ENCODE results near the gene UNC5C.

Gene UNC5C

DNA sequence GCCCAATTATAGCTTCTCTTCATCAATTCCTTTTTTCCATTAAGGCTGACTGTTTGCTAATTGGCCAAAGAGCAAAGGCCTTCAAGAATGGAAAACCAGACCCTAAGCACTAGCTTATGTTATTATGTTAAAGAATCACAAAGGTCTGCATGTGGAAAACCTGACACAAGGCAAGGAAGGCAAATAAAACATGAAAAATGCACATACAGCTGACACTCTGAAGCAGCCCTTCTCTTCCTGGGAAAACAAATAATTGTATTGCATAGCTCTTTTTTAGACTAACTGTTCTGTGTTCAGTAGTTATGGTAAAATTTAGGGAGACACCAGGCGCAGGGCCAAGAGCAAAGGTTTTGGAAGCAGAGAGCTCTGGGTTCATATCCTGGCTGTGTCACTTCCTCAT, 223.1 kb downstream of the UNC5C start:
- no peak for DNase-seq

DNA sequence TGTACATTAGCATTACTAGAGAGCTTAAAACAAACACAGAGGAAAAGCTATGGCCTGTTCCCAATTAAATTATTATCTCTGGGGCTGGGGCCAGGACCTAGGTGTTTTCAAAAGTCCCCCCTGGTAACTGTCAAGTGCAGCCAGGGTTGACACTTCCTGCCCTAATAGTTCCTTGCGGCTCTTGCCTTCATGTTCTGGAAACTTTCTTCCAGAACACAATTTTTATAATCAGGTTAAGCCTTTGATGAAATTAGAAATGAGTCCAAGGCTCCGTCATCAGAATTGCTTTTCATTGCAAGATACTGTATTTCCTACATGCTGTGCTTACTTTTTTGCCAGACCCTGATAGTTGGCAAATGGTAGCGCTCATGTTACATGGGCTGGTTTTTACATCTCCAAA, 229.6 kb downstream of the UNC5C start:
- no peak for DNase-seq

DNA sequence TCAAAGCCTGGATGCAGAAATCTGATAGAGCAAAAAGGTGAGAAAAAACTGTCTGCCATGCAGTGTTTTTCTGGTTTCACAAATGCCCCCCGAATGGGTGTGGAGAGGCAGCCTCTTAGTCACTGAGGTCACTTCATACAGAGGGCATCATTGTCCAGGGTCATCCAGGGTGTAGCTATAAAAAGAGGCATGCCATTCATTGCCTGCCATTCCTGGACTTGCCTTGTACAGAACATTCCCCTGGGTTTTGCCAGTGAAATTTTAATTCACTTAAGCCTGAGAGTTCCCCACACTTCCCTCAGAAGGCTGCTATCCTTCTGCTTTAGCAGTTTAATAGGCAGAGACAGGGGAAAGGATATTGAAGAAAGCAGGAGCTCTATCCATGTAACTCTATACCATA, 230.3 kb downstream of the UNC5C start:
- DNase-seq: no peak

DNA sequence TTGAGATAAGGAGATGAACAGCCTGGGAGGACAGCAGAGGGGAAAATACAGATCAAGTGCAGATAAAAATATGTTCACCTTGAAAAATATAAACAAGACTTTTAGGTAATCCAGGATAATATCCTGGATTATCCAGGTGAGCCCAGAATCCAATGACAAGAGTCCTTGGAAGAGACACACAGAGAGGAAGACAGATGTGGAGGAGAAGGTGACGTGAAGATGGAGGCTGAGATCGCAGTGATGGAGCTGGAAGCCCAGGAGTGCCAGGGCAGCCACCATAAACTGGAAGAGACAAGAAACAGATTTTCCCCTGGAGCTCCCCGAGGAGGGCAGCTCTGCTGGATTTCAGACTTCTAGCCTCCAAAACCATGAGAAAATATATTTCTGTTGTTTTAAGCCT, 230.7 kb downstream of the UNC5C start:
- DNase-seq: no peak

DNA sequence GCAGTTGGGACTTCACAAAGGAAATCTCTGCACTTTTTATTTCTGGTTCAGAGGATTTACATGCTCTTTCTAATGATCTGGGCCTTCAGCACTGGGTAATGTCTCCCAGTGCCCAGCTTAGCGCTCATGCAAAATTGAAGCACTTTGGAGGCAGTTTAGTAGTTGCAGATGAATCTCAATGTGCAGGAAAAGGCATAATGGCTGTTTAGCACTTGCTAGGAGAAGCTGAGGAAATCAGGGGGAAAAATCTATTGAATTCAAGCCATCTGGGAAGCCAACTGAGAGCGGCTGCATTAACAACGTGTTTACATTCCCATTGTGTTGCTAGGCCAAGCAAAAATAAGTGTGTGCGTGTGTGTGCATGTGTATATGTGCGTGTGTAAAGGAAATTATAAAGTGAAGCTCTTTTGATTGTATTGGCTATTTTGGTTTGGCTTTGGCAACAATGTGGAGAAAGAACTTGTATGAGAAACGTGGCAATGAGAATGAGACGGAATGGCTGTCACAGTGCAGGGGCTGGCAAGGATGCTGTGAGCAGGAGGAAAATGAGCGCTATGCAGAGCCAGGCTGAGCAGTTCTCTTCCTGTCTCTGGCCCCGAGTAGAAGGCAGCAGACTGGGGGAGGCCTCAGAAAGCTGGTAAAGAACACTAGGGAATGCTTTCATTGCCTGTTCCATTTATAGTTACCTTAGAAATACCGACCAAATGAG, 231.5 kb downstream of the UNC5C start:
- DNase-seq: peak in 1 of 14 donors; percentile 12

DNA sequence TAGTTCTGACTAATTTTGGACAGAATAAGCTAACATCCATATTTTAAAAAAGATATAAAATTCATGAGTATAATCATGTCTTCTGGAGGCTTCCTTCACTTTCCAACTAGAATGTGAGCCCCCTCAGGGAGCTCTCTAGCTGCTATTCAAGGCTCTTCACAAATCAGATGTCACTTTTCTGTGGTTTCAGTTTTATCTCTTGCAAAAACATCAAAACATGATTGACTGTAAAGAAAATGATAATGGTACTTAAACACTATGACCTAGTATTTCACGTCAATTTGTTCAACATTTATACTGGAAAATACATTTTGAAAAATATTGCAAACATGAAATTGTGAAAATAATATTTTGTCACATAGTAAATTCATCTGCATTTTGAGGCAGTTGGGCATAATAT, 234.2 kb downstream of the UNC5C start:
- no peak for DNase-seq

DNA sequence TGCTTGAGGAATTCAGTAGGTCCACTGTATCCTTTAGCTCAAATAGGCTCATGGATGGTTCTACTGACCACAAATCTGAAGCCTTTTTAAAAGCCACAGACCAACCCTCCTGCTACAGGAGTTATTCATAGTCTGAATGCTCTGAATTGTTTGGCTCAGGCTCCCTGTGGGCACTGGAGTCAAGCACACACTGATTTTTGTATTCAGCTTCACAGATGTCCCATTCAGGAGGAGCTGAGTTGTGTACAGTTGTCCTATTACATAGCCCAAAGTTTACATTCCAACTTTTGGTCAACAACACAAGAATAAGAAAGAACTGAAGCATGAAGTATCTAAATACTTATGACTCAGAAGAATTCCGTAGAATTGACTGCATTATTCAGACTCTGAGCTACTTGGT, 243.9 kb downstream of the UNC5C start:
- DNase-seq: peak in 1 of 14 donors; percentile 6

DNA sequence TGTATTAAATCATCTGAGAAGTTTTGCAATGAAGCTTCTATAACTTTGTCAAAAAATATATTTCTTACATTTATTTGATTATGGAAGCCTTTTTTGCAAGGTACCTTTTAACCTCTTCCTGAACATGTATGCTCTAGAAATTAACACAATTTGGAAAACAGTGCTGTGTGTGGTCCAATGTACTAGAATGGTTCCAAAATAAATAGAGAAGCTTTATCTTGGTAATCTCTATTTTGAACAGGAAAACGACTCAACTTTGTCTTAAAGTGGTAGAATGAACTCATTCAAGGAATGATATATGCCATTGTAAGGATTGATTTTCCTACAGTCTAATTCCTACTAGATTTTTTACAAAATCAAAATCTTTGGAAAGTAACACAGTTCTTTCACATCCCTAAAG, 248.5 kb downstream of the UNC5C start:
- DNase-seq: no peak

DNA sequence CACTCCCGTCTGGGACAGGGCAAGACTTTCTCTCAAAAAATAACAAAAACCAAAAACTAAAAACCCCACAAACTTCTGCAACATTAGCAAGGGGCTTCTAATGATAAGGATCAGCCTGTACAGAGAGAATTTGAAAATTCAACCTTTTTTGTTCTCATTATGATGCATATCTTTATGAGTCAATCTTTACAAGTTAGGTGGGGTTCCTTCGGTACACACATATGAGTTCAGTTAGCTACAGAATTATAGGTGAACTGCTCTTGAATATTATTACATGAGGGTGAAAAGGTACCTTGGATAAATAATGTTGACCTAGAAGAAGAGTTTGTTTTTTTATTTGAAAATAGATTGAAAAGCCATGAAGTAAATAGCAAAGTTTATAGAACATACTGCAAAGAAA, 252.7 kb downstream of the UNC5C start:
- DNase-seq: no peak

DNA sequence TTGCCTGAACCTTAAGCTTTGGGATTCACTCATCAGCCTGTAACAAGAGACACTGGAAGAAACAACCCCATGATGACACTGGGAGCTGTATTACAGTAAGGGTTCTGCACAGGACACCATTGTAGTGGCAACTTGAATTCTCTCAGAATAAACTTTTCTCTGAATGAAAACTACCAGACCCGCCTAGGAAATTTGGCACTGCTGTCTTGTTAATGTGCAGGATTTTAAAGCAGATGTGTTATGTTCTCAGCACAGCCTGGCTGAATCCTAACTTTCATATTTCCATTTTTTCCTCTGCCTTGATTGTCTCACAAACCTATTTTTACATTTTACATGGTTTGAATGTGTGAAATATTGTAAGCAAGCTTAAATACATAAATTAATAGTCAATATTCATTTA, 253.6 kb downstream of the UNC5C start:
- DNase-seq: no peak

DNA sequence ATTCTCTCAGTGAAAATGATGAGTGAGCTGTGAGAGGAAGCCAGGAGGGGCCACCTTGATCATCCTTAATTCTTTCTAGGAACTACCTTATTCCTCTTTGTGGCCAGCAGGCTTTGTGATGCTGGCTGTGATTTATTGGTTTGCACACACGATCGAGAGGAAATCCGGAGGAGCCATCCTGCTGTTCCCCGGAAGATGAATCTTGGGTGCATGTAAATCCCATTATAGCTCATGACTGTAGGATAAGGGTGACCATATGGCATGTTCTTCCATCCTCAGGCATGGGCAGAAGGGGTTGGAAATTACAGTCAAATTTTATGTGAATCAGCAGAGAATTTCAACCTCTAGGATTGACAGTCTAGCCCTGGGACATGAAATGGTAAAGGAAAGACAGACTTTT, 254.5 kb downstream of the UNC5C start:
- no peak for DNase-seq

DNA sequence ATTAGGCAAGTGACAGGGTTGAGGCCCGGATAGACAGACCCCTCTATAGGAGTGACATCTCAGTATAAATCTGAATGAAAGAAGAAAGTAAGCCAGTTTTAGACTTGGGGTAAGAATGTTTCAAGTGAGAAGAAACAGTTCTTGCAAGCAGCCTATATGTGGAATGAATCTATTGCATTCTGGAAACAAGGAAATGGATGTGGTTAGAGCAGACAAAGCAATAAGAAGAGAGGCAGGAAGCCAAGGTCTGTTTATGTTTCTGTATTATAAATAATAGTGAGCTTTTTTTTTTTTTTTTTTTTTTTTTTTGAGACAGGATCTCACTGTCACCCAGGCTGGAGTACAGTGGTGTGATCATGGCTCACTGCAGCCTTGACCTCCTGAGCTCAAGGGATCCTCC, 255.8 kb downstream of the UNC5C start:
- DNase-seq: no peak

DNA sequence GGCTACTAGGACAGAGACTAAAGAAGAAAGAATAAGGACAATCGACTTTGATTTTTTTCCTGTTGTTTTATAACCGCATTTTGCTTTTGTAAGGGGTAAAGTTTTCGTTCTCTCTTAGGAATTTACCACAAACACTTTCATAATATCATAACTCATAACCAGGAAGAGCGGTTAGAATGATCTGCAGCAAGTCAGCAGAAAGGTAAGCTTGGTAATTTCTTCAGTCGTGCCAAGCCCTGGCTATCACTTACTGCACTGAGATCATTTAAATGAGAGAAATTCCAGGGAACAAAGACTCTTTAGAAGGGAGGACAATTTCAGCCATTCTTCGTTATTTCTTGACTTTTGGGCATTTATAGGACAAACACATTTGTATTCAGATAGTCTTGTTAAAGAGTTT, 258.1 kb downstream of the UNC5C start:
- no peak for DNase-seq

DNA sequence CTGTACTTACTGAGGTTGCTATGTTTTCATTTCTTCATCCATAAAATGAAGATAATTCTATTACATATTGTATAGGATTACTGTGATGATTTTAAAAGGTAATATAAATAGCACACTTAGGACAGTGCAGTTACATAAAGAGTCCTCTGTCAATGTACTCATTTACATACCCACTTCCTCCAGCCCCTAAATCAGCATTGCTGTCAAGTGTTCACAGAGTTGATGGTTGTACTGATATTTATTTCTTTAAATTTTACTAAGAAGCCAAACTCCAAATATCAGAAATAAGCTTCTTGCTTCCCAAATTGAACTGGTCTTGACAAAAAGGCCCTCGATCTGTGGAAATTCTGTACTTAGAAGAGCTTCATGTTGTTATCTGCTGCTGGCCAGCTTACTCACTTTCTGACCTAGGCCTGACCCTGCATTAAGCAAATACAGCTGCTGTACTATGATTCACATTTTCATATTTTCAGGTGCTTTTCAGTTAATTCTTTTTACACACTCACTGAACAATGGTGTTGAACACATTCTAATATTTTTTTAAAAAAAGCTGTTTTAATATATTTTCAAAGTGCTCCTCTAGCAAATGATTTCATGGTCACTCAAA, 259.6 kb downstream of the UNC5C start:
- no peak for DNase-seq

DNA sequence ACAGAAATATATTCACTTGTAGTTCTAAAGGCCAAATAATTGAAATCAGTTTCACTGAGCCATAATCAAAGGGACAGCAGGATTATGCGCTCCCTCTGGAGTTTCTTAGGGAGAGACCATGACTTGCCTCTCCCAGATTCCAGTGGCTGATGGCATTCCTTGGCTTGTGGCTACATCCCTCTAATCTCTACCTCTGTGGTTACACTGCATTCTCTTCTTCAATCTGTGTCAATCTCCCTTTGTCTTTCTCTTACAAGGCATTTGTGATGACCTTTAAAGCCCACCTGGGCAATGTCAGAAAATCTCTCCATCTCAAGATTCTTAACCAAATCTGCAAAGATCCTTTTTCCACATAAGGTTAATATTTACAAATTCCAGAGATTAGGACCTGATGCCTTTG, 260.2 kb downstream of the UNC5C start:
- no peak for DNase-seq

DNA sequence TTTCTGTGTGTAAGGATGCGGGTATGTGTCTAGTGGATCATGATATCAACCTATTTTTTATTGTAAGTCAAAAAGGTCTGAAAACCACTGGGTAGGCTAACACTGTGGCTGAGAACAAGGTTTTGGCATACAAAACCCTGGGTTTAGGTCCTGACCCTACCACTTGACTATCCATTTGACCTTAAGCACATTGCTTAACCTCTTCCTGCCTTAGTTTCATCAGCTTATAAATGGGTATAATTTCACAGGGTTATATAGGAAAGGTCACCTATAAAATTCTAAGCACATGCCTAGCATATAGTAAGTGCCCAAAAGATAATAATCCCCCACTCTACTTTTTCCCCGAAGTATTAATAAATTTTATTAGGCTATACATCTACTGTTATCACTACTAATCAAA, 263.0 kb downstream of the UNC5C start:
- no peak for DNase-seq

DNA sequence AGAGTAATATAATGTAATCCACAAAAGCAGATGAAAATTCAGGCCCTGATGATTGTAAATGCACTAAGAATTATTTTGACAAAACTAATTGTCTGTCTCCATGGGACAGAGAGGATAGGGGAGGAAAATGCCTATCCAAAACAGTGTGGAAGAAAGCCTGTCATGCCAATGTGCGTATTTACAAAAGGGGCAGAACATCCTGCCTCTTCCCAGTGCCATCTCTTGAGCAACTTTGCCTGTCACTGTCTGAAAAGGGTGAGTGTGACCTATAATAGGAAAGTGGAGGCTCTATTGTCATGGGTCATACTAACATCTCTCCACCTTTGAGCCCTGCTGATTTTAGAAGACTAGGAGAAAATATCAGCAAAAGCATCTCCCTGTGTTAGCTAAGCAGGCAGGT, 264.1 kb downstream of the UNC5C start:
- DNase-seq: no peak

DNA sequence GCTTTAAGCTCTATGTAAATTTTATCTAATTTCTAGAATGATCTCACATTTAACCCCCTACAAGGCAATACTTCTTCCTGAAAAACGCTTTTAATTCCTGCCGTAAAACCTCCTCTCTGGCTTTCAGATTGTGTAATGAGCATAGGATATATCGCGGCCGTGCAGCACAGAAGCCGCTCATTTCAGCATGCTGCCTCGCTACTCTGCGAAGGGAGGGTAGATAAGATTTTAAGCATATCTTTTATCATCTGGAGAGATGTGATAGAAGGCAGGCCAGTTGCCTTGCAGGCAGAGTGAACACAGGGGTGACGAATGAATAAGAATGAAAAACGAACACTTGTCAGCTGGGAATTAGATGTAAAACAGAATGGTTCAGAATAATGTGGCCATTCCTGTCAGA, 265.5 kb downstream of the UNC5C start:
- DNase-seq: no peak

DNA sequence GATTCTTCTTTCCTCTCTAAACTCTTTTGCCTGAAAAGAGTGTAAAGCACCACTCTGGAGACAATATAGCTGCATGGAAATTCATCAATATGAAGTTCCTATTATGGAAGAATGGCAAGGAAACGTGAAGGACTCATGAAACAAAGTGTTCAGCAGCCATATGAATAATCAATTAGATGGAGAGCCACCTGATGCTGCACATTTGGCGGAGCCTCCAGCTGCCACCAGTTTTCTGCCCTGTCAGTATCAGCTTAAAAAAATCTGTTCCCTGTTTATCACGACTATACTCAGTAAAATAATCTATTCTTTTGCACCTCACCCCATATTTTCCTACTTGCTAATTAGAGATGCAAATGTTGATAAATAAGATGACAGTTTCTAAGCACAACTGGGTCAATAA, 276.0 kb downstream of the UNC5C start:
- no peak for DNase-seq

DNA sequence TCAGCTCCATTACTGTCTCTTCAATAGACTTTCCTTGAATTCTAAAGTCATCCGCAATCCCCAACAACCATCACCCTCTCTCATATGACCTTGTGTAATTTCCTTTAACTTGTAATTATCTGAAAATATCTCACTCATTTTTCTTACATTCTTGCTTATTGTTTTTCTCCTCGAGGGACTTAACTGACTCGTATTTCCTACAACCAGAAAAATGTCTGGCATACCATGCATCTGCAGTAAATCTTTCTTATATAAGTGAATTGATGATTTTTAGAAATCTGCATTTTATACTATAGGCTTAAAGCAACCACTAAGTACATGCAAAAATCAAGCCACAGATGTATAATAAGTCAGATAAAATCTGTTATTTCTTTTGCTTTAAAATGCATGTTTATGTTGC, 276.7 kb downstream of the UNC5C start:
- no peak for DNase-seq

DNA sequence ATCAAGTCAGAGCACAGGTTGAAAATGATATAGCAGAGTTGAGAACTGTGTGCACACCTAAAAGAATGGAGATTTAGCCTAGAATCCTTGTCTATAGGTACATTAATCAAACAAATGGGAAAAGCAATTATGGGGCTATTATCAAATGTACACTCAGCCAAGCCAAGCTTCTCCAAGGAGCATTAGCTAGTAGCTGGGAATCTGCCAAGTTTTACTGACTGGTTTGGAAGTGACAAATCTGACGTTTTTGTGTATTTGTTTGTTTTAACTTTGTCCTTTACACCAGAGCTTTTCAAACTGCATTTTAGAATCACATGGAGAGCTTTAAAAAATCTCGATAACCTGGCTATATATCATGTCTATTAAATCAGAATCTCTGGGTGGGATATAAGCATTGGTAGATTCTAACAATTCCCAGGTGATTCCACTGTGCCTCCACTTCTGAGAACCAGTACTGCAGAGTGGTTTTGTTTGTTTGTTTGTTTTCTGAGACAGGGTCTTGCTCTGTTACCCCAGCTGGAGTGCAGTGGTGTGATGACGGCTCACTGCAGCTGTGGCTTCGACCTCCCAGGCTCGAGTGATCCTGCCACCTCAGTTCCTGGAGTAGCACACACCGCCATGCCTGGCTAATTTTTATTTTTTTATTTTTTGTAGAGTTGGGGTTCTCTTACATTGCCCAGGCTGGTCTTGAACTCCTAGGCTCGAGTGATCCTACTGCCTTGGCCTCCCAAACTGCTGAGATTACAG, 279.8 kb downstream of the UNC5C start:
- no peak for DNase-seq

DNA sequence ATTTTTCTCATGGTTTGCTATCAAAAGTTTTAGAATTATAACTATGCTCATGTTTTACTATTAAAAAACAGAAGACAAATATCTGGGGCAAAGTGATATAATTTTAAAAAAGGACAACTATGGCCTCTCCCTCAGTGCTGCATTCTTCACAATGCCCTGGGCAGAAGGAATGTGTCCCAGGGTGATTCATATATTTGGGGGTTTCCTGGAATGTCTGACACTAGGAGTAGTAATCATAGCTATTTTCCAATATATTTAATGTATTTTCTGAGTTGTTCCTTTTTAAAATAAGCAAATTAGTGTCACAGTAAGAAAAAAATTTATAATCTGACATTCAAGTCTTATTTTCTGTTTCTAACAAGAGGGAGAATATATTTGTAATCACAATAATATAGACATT, 281.7 kb downstream of the UNC5C start:
- no peak for DNase-seq

DNA sequence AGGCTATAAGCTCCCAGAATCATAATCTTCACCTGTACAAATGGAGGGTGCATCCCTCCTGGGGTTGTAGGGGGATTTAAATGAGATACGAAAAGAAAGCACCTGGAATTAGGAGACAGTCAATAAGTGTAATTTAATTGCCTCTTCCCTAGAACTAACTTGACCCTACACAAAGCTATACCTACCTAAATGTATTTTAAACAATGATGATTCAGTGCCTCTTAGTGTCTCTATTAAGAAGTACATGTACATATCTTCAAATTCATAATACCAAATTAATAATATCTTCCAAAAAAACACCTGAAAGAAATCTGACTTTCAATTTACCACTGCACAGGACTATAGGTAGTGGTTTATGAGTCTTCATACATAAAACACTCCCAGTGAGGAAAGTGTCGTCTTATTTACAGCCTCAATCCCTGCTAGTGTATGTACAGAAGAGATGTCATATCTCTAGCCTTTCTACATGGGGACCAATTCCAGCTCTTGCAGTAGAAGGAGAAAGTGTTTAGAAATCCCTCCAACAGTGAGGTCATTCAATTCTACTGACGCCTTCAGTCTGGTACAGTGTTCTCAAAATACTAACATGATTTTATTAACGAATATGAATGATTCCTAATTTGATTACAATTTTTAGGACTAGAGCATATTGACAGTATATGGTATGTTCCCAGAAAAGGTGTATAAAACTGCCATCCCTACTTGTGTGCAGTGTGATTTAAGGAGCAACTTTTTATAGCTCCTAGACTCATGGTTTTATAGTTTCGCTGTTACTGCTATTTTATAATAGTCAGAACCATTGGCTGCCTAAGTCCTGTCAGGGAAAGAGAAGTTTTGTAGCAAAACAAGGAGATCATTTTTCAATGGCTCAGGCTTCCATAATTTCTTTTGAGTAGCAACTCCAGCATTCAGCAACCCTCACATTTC, 282.7 kb downstream of the UNC5C start:
- no peak for DNase-seq
